ENCODE results near the gene POU2AF3. TPM values are rescaled to one million over a fixed set of nuclear protein-coding genes. Genes with fewer than 3 reads are reported as not detected.

Gene POU2AF3
- total and polyA plus RNA-seq, 2 of the 4 experiments (the other 2 are of a cell fraction), result 0.17 TPM; not detected in 1

GRCh38 chr11:111320728-111321568 is 22.6 kb downstream of the POU2AF3 start:
- H2BK20ac ChIP-seq (ENCODE audit: low read depth, low read length), result no peak overlapping the region; the same call in 1 of the 2 replicates
- H3K4me2 ChIP-seq (ENCODE audit: low read depth, low read length), result no peak overlapping the region
- in situ Hi-C loops (cut with MboI; ENCODE audit: low sequenced_read_pairs), result no loop called here
- H2AK9ac ChIP-seq (replicated peaks; ENCODE audit: low read depth, low read length, poor library complexity), result no peak overlapping the region
- no peak overlapping the region for H4K5ac ChIP-seq (ENCODE audit: low read depth, low read length)
- H3K14ac ChIP-seq (replicated peaks; ENCODE audit: low read depth, low read length), result peak overlapping the region; percentile 45
- H3K27ac ChIP-seq (ENCODE audit: insufficient read depth, low read length), result no peak overlapping the region
- no peaks in the 10 kb centered on the region for H3K36me3 ChIP-seq (ENCODE audit: control insufficient read depth, insufficient read depth, low read length)
- peak overlapping the region in 1 of 2 experiments; percentile 5; a peak in 1 of 4 replicates for H4K8ac ChIP-seq (ENCODE audit: low read depth in 2 of 2, low read length in 2 of 2)
- H3K4ac ChIP-seq (ENCODE audit: low read depth, low read length), result peak overlapping the region; percentile 48; the same call in 1 of the 2 replicates
- no peak overlapping the region for H2BK5ac ChIP-seq (ENCODE audit: low read depth, low read length, poor library complexity, severe bottlenecking)
- peak overlapping the region; percentile 37; the same call in 1 of the 2 replicates for H4K91ac ChIP-seq (ENCODE audit: insufficient read depth, low read depth, low read length)
- H4K20me1 ChIP-seq (ENCODE audit: insufficient read depth, low read length), result no peaks in the 10 kb centered on the region
- 100% methylated on average over 1 of the region's 5 CpGs; no CpG with 5 or more reads in 1 of the 2 experiments for whole genome bisulfite sequencing, 2 experiments (ENCODE audit: extremely low coverage in 2 of 2, insufficient read length in 1 of 2)
- ATAC-seq (ENCODE audit: low read depth), result 0 out of 2 replicates have a peak, but pooled peaks have one; percentile 47
- no peak overlapping the region for H3K56ac ChIP-seq (ENCODE audit: extremely low read depth, insufficient read depth, low read length)
- 0 out of 2 replicates have a peak, but pooled peaks cover 5% of the 10 kb centered on the region for H3K9me1 ChIP-seq (ENCODE audit: insufficient read depth, low read length)
- H3K4me1 ChIP-seq (ENCODE audit: control insufficient read depth, insufficient read depth, low read length), result peaks cover 6% of the 10 kb centered on the region
- H3K18ac ChIP-seq (ENCODE audit: low read depth, low read length), result no peak overlapping the region
- ChIA-PET CTCF (no interaction called here), POLR2A (ENCODE audit: unreplicated experiment) (no interaction called here)
- H2BK15ac ChIP-seq (ENCODE audit: low read depth, low read length), result peak overlapping the region; percentile 77; the same call in 1 of the 3 replicates
- no peak overlapping the region for H3K4me3 ChIP-seq (ENCODE audit: insufficient read depth, low read depth, low read length)
- no TSS peak for BruUV-seq (replicated peaks)
- no peaks in the 10 kb centered on the region for H3K79me1 ChIP-seq (ENCODE audit: low read depth in 1 of 2, low read length in 2 of 2)
- H2BK120ac ChIP-seq (ENCODE audit: low read depth, low read length), result peak overlapping the region; percentile 6; the same call in 1 of the 2 replicates
- no peak overlapping the region for H2AFZ ChIP-seq (replicated peaks; ENCODE audit: low read length, poor library complexity)
- no peak for DNase-seq
- H3K23ac ChIP-seq (ENCODE audit: low read depth, low read length), result no peak overlapping the region
- H3K9me3 ChIP-seq (ENCODE audit: control insufficient read depth, insufficient read depth, low read length), result no peaks in the 10 kb centered on the region
- H2AK5ac ChIP-seq (ENCODE audit: low read depth, low read length), result peak overlapping the region; percentile 63; the same call in 1 of the 2 replicates
- intact Hi-C loops (cut with micrococcal nuclease), result no loop called here
- H3K27me3 ChIP-seq (ENCODE audit: control insufficient read depth, insufficient read depth, low read length), result peaks cover 8% of the 10 kb centered on the region
- H3K9ac ChIP-seq (ENCODE audit: low read depth, low read length), result no peak overlapping the region
- dilution Hi-C loops (cut with HindIII; ENCODE audit: low sequenced_read_pairs, unreplicated experiment), result no loop called here
- TF ChIP-seq MAZ (IDR thresholded peaks at IDR 0.05; ENCODE audit: borderline replicate concordance, low read depth, low read length) (no peak), SMC3 (IDR thresholded peaks at IDR 0.05; ENCODE audit: low read depth, low read length) (no peak), ELK1 (IDR thresholded peaks at IDR 0.05; ENCODE audit: borderline replicate concordance, low read depth, low read length) (no peak), CHD1 (IDR thresholded peaks at IDR 0.05; ENCODE audit: low read depth, low read length) (no peak), RFX5 (IDR thresholded peaks at IDR 0.05; ENCODE audit: low read depth, low read length) (no peak), CEBPB (IDR thresholded peaks at IDR 0.05; ENCODE audit: low read depth, low read length) (no peak), BHLHE40 (IDR thresholded peaks at IDR 0.05; ENCODE audit: low read depth, low read length) (no peak), POLR2A (IDR thresholded peaks at IDR 0.05; ENCODE audit: low read depth, low read length) (no peak), USF2 (IDR thresholded peaks at IDR 0.05; ENCODE audit: low read depth, low read length) (no peak), CTCF (conservative IDR thresholded peaks at IDR 0.05; ENCODE audit: low read depth, low read length) (no peak), NFE2L2 (IDR thresholded peaks at IDR 0.05; ENCODE audit: low read depth, low read length) (no peak), RAD21 (IDR thresholded peaks at IDR 0.05; ENCODE audit: low read length) (no peak), RCOR1 (IDR thresholded peaks at IDR 0.05; ENCODE audit: insufficient replicate concordance, low read length) (no peak), MXI1 (IDR thresholded peaks at IDR 0.05; ENCODE audit: borderline replicate concordance, low read depth, low read length) (no peak)

All from IMR-90 (cell line).